Adrenal gland (tissue), 12 donors: ENCODE data around the gene COMP. TPM values are rescaled to one million over a fixed set of nuclear protein-coding genes. Genes with fewer than 3 reads are reported as not detected.

Experiments
- DNase-seq, 7 donors: peaks; one replicate each; pipeline ENCODE4 v3.0.0-alpha.2; 2019 to 2020
- H3K27ac ChIP-seq, 5 donors: fragments of 200-600 bp; sonication (generic) in 4 of 5; 1 replicate in 3 of 5; 2 replicates in 2 of 5; pipeline versions ENCODE4 v1.5.1 to v1.8.0; 2016 to 2020; ENCODE audit warnings: mild to moderate bottlenecking in 1 of 5
- H3K27me3 ChIP-seq: fragments of 200-600 bp; 2 replicates; pipeline ENCODE4 v1.8.0; 2021
- H3K36me3 ChIP-seq, 2 donors: fragments of 200-600 bp; replicated peaks in 1 of 2; 1 replicate in 1 of 2; 2 replicates in 1 of 2; pipeline versions ENCODE4 v1.5.1 to v1.8.0; 2018 to 2022
- H3K4me1 ChIP-seq, 2 donors: fragments of 200-600 bp; replicated peaks in 1 of 2; 1 replicate in 1 of 2; 2 replicates in 1 of 2; pipeline versions ENCODE4 v1.5.1 to v1.8.0; 2018 to 2021
- H3K4me3 ChIP-seq, 4 donors: fragments of 200-600 bp; sonication (generic) in 3 of 4; one replicate each; pipeline ENCODE4 v1.5.1; 2016 to 2018
- H3K9me3 ChIP-seq, 3 donors: fragments of 200-600 bp; sonication (generic) in 1 of 3; replicated peaks in 1 of 3; 1 replicate in 2 of 3; 2 replicates in 1 of 3; pipeline versions ENCODE4 v1.5.1 to v1.8.0; 2016 to 2021
- CTCF ChIP-seq, 6 experiments: fragments of 450-650 bp in 4 of 6; fragments of 200-600 bp in 2 of 6; sonication (generic) in 1 of 6; IDR thresholded peaks; 1 replicate in 5 of 6; 2 replicates in 1 of 6; pipeline versions ENCODE4 v1.5.1 to v1.8.0; 2016 to 2021; ENCODE audit warnings: antibody characterized with exemption in 6 of 6, mild to moderate bottlenecking in 2 of 6, moderate library complexity in 1 of 6
- POLR2A ChIP-seq, 2 donors: fragments of 450-650 bp; IDR thresholded peaks; one replicate each; pipeline ENCODE4 v1.6.1; 2017; ENCODE audit warnings: antibody characterized with exemption in 2 of 2, mild to moderate bottlenecking in 2 of 2, moderate library complexity in 1 of 2
- WGBS, 4 donors: extraction: QIAGEN DNeasy Blood & Tissue Kit in 2 of 4; methylation state at CpG; one replicate each; pipeline versions ENCODE4 v1.1.5 to v1.1.7; 2013 to 2017; 5-methylcytosine and 5-hydroxymethylcytosine counted together
- intact Hi-C, 2 donors: fragments of 100-400 bp; cut with DNase I; formaldehyde crosslinking; loops; one replicate each; pipeline versions ENCODE4 v1.14.1 to v1.15.0; 2022 to 2023
- polyA plus RNA-seq, 3 donors: library from polyadenylated mRNA; stranded (reverse); fragments of 200-250 nt in 2 of 3; fragments of 350-450 nt in 1 of 3; fragmentation: Illumina TruSeq in 1 of 3; extraction: RNeasy Lipid Tissue Mini Kit (QIAGEN cat#74804) in 1 of 3; gene quantifications; one replicate each; pipeline ENCODE4 v1.2.3, GENCODE V29; 2013 to 2014
- total RNA-seq, 9 donors: library from RNA; depleted of rRNA in 4 of 9; stranded (reverse); fragments of >200 nt in 4 of 9; fragments of 120-200 nt in 1 of 9; fragmentation: NEBNext Ultra II Directional in 1 of 9; extraction: Animal tissue kit (Norgen Biotek cat#: 25700) in 1 of 9; gene quantifications; one replicate each; pipeline versions ENCODE4 v1.1.0 to v1.2.4, GENCODE V29; 2013 to 2023
- donor health status: healthy with polysubstance abuse.
- donor health status: Bipolar disorder and iron deficiency.
- donor health status: DM: yes; HTN: yes; CAD: no.
- donor health status: DM: no; HTN: no; CAD: no.
- donor health status: DM: no; HTN: no; CAD: no.
- donor health status: DM: yes; HTN: yes; CAD: no.

COMP gene
- total and polyA plus RNA-seq, 12 donors: 0.11 to 0.17 (median 0.16) TPM; not detected in 9

GRCh38 chr19:18804643-18805042 is 13.5 kb upstream of the COMP start:
- H3K4me3 ChIP-seq: no peak overlapping the region
- H3K27me3 ChIP-seq: no peaks in the 10 kb centered on the region
- intact Hi-C loops: no loop called here
- peaks cover 0 to 6% of the 10 kb centered on the region in 2 donors for H3K4me1 ChIP-seq
- 82 to 100% (median 92%) methylated on average over 1 to 8 of the region's 8 CpGs for WGBS, 4 donors
- DNase-seq: no peak
- no peak for TF ChIP-seq POLR2A (IDR thresholded peaks at IDR 0.05)
- no peak for TF ChIP-seq CTCF (IDR thresholded peaks at IDR 0.05)
- no peak overlapping the region for H3K27ac ChIP-seq
- no peaks in the 10 kb centered on the region for H3K36me3 ChIP-seq
- no peaks in the 10 kb centered on the region for H3K9me3 ChIP-seq

GRCh38 chr19:18804139-18804601 is 13.1 kb upstream of the COMP start:
- no peaks in the 10 kb centered on the region for H3K36me3 ChIP-seq
- TF ChIP-seq CTCF (IDR thresholded peaks at IDR 0.05) (no peak), POLR2A (IDR thresholded peaks at IDR 0.05) (no peak)
- peaks cover 0 to 1% of the 10 kb centered on the region in 2 donors for H3K4me1 ChIP-seq
- no peaks in the 10 kb centered on the region for H3K9me3 ChIP-seq
- DNase-seq: no peak
- no peaks in the 10 kb centered on the region for H3K27me3 ChIP-seq
- H3K4me3 ChIP-seq: no peak overlapping the region
- H3K27ac ChIP-seq: no peak overlapping the region
- intact Hi-C loops: no loop called here
- WGBS, 4 donors: 82 to 91% (median 89%) methylated on average over 13 to 15 of the region's 15 CpGs

- Histone ChIP-seq H3K36me3 (no peaks in the 10 kb centered on the region), H3K4me1 (no peaks in the 10 kb centered on the region), H3K4me3 (no peak overlapping the region), H3K27ac (no peak overlapping the region), H3K9me3 (no peaks in the 10 kb centered on the region), H3K27me3 (peaks cover 4% of the 10 kb centered on the region)
- 87 to 93% (median 90%) methylated on average over 5 of the region's 5 CpGs for WGBS, 4 donors
- TF ChIP-seq CTCF (IDR thresholded peaks at IDR 0.05) (no peak), POLR2A (IDR thresholded peaks at IDR 0.05) (no peak)
- intact Hi-C loops: no loop called here
- DNase-seq: no peak
These were observed 12.5 kb upstream of the COMP start for GRCh38 chr19:18803550-18804138.

- Histone ChIP-seq H3K36me3 (no peaks in the 10 kb centered on the region), H3K4me1 (no peaks in the 10 kb centered on the region), H3K9me3 (no peaks in the 10 kb centered on the region), H3K27ac (no peak overlapping the region), H3K27me3 (peaks cover 6% of the 10 kb centered on the region), H3K4me3 (no peak overlapping the region)
- WGBS, 4 donors: 60 to 78% (median 71%) methylated on average over 5 to 11 of the region's 11 CpGs
- intact Hi-C loops: no loop called here
- no peak for DNase-seq
- TF ChIP-seq POLR2A (IDR thresholded peaks at IDR 0.05) (no peak), CTCF (IDR thresholded peaks at IDR 0.05) (no peak)
These were observed 11.2 kb upstream of the COMP start for GRCh38 chr19:18802354-18802753.
